Neural crest cell (in vitro differentiated cells): ENCODE data around the gene NCAN. TPM values are rescaled to one million over a fixed set of nuclear protein-coding genes. Genes with fewer than 3 reads are reported as not detected.
A peak's percentile ranks its signal among the peaks of the same experiment; 100 is the strongest.

Experiments
- DNase-seq: peaks from one replicate; pipeline ENCODE4 v3.0.0; 2021; ENCODE audit warnings: low read depth, mixed read lengths, low spot score
- H3K27ac Mint-ChIP-seq: one replicate; pipeline ENCODE4 v1.8.0; 2021; ENCODE audit warnings: mild to moderate bottlenecking, mixed read lengths; ENCODE audit not compliant: unreplicated experiment
- H3K27me3 Mint-ChIP-seq: 2 replicates; pipeline ENCODE4 v1.8.0; 2021; ENCODE audit warnings: low read depth, mild to moderate bottlenecking, mixed read lengths
- H3K36me3 Mint-ChIP-seq: 2 replicates; pipeline ENCODE4 v1.8.0; 2021; ENCODE audit warnings: low read depth, mild to moderate bottlenecking, mixed read lengths
- H3K4me1 Mint-ChIP-seq: 2 replicates; pipeline ENCODE4 v1.8.0; 2021; ENCODE audit warnings: mixed read lengths
- H3K4me3 Mint-ChIP-seq: one replicate; pipeline ENCODE4 v1.8.0; 2021; ENCODE audit warnings: mild to moderate bottlenecking, mixed read lengths
- H3K9me3 Mint-ChIP-seq: 2 replicates; pipeline ENCODE4 v1.8.0; 2021; ENCODE audit warnings: mixed read lengths
- total RNA-seq: library from RNA; stranded (reverse); gene quantifications from 2 replicates; pipeline ENCODE4 v1.2.1, GENCODE V29; 2021
- TF ChIP-seq, protein P1 (sequence below): fragments of 200-600 bp; sonication (generic); conservative IDR thresholded peaks from 2 replicates; pipeline ENCODE4 v1.5.0; 2021; ENCODE audit warnings: antibody characterized with exemption, mild to moderate bottlenecking

Gene NCAN
- total RNA-seq, 1 donor from 2014 or later, result 12.3 TPM

DNA sequence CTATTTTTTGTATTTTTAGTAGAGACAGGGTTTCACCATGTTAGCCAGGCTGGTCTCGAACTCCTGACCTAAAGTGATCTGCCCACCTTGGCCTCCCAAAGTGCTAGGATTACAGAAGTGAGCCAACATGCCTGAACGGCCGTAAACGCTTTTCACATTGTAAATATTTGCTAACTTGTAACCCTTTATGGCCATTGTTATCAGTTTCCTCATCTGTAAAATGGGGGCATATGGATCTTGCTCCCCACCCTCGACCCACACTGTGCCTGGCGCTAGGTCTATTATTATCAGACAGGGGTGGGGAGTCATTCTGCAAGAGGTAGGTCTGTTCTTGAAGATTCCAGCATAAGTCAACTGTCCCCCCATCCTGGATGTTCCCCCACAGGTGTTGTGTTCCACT lies 11.9 kb downstream of the NCAN start:
- peaks cover 52% of the 10 kb centered on the region for H3K27me3 Mint-ChIP-seq
- no peaks in the 10 kb centered on the region for H3K36me3 Mint-ChIP-seq
- no peak overlapping the region for H3K4me3 Mint-ChIP-seq

DNA sequence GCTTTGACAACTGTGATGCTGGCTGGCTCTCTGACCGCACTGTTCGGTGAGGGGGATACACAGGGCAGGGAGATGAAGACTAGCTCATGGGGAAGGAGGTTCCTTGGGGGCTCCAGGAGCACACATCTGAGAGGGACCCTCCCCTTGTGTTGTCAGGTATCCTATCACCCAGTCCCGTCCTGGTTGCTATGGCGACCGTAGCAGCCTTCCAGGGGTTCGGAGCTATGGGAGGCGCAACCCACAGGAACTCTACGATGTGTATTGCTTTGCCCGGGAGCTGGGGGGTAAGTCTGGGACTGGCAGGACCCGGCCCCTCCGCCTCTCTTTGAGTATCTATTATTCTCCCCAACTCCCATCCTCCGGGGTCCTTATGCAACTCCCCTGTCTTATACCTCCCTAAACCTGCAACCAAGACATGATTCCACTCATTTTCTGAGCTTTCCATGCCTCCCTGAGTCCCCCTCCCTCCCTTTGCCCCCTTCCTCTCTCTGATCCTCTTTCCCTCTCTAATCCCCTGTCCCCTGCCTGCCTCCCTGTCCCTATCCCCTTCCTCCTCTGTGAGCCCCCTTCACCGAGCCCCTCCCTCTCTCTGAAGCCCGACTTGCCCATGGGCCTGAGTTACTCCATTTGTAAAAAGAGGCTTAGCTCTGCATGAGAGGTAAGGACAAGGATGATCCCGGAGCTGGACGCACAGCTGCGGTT lies 12.5 kb downstream of the NCAN start:
- Mint-ChIP-seq H3K36me3 (no peaks in the 10 kb centered on the region), H3K27ac (no peak overlapping the region), H3K4me3 (no peak overlapping the region), H3K4me1 (no peaks in the 10 kb centered on the region), H3K9me3 (no peaks in the 10 kb centered on the region), H3K27me3 (peaks cover 56% of the 10 kb centered on the region)
- TF ChIP-seq, protein P1, sequence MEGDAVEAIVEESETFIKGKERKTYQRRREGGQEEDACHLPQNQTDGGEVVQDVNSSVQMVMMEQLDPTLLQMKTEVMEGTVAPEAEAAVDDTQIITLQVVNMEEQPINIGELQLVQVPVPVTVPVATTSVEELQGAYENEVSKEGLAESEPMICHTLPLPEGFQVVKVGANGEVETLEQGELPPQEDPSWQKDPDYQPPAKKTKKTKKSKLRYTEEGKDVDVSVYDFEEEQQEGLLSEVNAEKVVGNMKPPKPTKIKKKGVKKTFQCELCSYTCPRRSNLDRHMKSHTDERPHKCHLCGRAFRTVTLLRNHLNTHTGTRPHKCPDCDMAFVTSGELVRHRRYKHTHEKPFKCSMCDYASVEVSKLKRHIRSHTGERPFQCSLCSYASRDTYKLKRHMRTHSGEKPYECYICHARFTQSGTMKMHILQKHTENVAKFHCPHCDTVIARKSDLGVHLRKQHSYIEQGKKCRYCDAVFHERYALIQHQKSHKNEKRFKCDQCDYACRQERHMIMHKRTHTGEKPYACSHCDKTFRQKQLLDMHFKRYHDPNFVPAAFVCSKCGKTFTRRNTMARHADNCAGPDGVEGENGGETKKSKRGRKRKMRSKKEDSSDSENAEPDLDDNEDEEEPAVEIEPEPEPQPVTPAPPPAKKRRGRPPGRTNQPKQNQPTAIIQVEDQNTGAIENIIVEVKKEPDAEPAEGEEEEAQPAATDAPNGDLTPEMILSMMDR, result no peak
- no peak for DNase-seq

More for the DNA sequence above, 11.9 kb downstream of the NCAN start:
- DNase-seq, result no peak
- H3K4me1 Mint-ChIP-seq, result no peaks in the 10 kb centered on the region
- no peak overlapping the region for H3K27ac Mint-ChIP-seq
- TF ChIP-seq, protein P1, result no peak
- H3K9me3 Mint-ChIP-seq, result no peaks in the 10 kb centered on the region

DNA sequence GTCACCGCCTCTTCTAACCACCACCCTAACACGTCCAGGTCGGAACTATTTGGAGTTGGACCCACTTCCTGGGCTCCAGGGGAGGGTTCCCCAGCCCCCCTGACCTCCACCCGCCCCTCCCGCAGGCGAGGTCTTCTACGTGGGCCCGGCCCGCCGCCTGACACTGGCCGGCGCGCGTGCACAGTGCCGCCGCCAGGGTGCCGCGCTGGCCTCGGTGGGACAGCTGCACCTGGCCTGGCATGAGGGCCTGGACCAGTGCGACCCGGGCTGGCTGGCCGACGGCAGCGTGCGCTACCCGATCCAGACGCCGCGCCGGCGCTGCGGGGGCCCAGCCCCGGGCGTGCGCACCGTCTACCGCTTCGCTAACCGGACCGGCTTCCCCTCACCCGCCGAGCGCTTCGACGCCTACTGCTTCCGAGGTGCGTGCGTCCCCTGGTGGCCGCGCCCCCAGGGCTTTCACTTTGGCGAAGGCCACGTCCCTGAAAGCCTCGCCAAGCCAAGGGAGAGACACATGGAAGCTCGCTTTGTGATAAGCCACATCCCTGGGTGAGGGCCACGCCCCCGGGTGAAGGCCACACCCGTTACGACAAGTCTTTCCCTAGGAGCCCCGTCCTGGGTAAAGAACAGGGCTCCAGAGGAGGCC lies 13.2 kb downstream of the NCAN start:
- peak; percentile 65 for DNase-seq
- H3K36me3 Mint-ChIP-seq, result no peaks in the 10 kb centered on the region
- H3K27me3 Mint-ChIP-seq, result peaks cover 58% of the 10 kb centered on the region
- no peak overlapping the region for H3K4me3 Mint-ChIP-seq
- H3K27ac Mint-ChIP-seq, result no peak overlapping the region
- no peaks in the 10 kb centered on the region for H3K9me3 Mint-ChIP-seq
- H3K4me1 Mint-ChIP-seq, result no peaks in the 10 kb centered on the region
- TF ChIP-seq, protein P1, result peak; percentile 67

DNA sequence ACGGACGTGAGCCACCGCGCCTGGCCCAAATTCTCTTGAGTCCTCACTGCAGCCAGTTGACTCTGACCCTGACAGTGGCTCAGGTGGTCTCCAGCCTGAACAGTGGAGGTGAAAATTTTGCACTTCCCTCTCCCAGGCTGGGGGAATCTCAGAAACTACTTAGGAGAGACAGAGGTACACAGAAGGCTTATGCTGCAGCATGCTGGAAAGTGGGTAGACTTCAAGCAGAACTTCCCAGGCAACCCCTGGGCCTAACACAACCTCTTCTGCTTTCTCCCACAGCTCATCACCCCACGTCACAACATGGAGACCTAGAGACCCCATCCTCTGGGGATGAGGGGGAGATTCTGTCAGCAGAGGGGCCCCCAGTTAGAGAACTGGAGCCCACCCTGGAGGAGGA lies 14.4 kb downstream of the NCAN start:
- H3K27me3 Mint-ChIP-seq, result peaks cover 58% of the 10 kb centered on the region
- no peak overlapping the region for H3K27ac Mint-ChIP-seq
- TF ChIP-seq, protein P1, result no peak
- no peaks in the 10 kb centered on the region for H3K36me3 Mint-ChIP-seq
- H3K9me3 Mint-ChIP-seq, result no peaks in the 10 kb centered on the region
- no peak overlapping the region for H3K4me3 Mint-ChIP-seq
- H3K4me1 Mint-ChIP-seq, result no peaks in the 10 kb centered on the region
- DNase-seq, result no peak

DNA sequence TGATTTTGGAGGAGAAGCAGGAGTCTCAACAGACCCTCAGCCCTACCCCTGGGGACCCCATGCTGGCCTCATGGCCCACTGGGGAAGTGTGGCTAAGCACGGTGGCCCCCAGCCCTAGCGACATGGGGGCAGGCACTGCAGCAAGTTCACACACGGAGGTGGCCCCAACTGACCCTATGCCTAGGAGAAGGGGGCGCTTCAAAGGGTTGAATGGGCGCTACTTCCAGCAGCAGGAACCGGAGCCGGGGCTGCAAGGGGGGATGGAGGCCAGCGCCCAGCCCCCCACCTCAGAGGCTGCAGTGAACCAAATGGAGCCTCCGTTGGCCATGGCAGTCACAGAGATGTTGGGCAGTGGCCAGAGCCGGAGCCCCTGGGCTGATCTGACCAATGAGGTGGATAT lies 14.9 kb downstream of the NCAN start:
- Mint-ChIP-seq H3K4me3 (no peak overlapping the region), H3K9me3 (no peaks in the 10 kb centered on the region), H3K36me3 (no peaks in the 10 kb centered on the region), H3K27me3 (peaks cover 59% of the 10 kb centered on the region), H3K27ac (no peak overlapping the region), H3K4me1 (no peaks in the 10 kb centered on the region)
- no peak for DNase-seq
- TF ChIP-seq, protein P1, result no peak
